ENCODE measurements around the gene AGPS.

AGPS gene

DNA sequence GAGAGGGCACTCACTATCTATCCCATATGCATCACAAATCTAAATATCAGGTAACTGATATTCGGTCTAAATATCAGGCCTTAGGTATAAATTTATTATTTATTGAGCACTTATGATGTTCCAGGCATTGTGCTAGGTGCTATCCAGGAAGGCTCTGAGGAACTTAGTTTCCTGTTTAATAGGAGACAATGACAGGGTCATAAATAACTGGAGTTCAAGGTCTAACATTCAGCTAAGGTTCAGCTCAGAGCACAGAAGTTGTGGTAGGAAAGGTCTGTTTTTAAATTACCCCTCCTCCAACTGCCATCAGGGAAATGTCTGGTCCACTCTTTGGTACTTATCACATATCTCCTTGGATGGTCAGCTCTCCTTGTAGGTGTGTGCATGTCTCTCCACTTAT lies 193.6 kb downstream of the AGPS start:
- DNase-seq (ENCODE audit: low read depth, low spot score): no peak

DNA sequence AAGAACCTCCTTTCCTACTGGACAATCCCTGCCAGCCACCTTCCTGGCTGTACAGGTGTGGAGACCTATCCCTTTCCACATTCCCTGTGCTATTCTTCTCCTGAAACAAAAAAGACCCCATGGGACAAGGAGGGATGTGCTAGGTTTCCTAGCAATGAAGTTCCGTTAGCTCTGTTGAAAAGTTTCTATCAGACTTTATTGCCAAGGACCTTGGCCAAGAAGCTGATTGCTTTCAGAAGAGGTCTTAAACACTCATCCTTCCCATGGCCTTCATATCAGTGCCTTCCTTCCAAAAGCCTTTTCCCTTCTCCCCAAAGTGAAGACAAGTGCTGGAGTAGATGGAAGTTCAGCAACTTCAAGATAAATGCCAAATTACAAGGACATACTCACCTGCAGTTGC lies 194.8 kb downstream of the AGPS start:
- DNase-seq (ENCODE audit: low read depth, low spot score): no peak

DNA sequence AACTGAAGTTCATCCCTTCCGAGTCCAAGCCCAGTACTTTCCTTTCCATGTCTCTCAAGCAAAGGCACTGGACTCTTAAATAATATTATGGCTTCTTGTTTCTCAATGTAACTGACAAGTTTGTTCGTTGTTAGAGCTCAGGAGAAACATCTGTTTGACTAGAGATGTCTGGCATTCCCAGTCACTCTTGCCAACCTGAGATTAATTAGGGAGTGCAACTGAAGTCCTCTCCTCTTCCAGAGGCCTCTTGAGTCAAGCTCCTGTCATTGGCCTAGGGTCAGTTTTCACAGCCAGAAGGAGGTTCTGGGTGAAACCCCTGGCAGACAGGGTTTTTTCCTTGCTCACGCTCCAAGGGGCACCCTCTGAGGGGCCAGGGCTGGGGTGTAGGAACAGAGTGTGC lies 196.1 kb downstream of the AGPS start:
- no peak for DNase-seq (ENCODE audit: low read depth, low spot score)

DNA sequence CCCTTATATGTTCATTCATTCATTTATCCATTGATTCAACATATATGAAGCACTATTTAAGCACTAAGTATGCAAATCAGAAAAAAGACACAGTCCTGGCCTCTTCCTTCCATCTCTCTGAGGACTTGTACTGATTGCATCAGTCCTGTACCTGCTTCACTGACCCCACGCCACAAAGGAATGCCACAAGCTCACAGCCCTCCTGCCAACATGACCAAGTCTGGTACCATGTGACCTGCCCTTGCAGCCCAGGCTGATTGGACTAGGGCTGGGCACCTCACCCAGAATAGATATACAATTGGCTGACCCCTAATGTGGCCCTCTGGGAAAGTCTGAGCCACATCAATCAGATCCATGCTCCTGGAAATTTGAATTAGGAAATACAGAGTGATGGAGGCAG lies 196.6 kb downstream of the AGPS start:
- no peak for DNase-seq (ENCODE audit: low read depth, low spot score)

DNA sequence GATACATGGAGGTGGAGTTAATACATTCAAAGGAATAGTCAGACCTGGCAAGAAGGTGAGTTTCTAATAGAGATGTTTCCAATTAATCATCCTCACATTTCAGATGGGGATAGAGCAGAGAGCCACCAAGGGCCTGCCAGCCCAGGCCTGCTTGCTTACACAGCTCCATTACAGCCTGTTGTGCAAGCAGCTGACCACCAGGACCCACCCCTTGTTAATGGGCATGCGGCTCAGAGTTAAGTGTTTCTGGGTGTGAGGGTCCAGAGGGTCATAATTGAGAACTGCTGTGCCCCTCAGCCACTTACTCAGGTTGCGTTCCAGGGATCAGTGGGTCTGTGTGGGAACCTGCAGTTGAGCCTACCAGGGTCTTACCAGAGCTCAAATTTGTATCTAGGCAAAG lies 199.8 kb downstream of the AGPS start:
- DNase-seq (ENCODE audit: low read depth, low spot score): no peak

DNA sequence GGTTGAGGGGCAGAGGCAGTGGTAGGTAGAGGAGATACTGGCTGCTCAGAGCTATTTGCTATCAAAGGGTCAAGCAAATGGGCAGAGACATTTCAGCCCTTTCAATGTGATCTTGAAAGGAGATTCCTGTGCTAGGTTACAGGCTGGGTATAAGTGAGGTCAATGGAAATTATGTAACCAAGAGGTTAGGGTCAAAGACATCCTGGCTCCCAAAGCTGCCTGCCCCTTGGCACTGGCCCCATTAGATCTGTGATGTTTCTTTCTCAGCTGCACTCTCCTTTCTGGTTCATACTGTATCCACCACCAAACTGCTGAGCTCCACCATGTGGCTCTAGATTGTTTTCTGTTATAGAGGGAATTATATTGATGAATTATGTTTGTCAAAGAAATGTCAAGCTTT lies 200.4 kb downstream of the AGPS start:
- DNase-seq (ENCODE audit: low read depth, low spot score): no peak

DNA sequence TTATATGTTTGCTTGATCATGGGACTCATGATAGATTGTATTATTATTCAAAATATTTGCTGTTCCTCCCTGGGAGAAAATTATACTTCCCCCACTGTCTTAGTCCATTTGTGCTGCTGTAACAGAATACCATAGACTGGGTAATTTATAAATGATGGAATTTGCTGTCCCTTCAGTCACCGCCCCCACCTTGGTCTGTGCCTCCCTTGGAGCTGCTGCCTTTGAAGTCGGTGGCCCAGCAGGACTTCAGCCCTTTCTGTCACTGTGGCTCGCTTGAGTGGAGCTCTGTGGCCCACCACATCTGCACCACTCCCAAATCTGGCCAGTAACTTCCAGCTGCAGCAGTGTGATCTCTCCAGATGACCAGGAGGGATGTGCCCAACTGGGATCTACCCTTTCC lies 200.8 kb downstream of the AGPS start:
- DNase-seq (ENCODE audit: low read depth, low spot score): no peak

Measured in smooth muscle cell of the brain vasculature (primary cell).